ENCODE results near the gene PIRT.
"Not testable (repeated sequence)": the region's sequence is repeated elsewhere in the genome, so short reads cannot be mapped to it uniquely, and the experiment has no call there.

PIRT gene

DNA sequence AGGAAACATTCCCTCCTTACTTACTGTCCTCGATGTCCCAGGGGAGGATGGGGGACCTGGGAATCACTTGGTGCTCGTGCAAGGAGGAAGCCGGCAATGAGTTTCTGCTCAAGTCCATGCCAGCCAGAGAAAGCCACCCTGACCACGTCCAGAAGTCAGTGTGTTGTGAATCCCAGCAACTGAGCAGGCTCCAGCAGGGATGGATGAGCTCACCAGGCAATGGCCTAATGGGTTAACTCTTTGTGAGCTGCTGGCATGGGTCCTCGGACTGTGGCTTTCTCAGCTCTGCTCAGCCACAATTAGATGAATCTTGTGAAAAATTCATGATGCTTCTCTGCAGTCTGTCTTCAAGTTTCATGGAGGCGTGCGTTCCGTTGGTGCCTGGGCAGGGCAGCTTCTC, at the start of gene PIRT:
TSS of gene PIRT (minus strand) at position 167 of the 400 bp plus-strand sequence. CDS start 12,442 bp downstream, outside the sequence.
- DNase-seq: no peak

DNA sequence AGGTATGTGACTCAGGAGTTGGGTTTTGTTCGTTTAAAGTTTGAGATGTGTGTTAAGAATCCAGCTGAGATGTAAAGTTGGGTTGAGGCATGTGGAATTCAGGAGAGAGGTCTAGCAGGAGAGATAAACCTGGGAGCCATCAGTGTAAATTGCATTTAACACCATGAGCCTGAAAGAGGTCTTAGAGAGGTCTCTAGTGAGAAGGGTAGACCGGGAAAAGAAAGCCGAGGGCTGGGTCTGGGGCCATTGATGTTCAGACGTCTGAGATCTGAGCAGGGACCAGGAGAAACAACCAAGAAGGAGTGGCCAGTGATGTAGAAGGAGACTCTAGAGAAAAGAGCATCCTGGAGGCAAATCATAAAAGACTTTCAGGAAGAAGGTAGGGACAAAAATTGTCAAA, 44.1 kb upstream of the PIRT start:
- DNase-seq: no peak

DNA sequence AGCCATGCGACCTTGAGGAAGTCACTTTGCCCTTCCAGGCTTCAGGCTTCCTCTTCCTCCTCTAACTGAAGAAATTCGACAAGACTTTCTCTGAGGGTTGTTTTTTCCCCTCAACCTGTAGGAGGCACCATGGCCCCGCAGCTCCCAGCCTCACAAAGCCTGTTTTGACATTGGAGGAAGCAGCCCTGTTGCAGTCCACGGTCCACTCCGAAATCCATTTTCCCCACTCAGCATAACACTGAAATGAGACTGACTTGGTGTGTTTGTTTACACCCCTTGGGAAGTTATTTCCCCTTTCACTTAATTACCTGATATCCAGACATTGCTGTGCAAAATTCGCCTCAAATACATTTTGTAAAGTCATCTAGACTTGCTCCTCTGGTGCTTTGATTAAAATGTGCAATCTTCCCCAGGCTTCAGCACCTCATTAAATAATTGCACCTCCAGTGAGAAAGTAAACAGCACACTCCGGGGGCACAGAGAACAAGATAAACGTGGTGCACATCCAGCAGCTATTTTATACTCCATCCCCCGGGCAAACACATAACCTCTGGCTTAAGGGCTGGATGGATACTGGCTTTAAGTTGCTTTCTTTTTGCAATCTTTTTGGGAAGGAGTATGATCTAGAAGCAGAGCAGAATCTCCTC, 41.4 kb upstream of the PIRT start:
- DNase-seq: no peak

DNA sequence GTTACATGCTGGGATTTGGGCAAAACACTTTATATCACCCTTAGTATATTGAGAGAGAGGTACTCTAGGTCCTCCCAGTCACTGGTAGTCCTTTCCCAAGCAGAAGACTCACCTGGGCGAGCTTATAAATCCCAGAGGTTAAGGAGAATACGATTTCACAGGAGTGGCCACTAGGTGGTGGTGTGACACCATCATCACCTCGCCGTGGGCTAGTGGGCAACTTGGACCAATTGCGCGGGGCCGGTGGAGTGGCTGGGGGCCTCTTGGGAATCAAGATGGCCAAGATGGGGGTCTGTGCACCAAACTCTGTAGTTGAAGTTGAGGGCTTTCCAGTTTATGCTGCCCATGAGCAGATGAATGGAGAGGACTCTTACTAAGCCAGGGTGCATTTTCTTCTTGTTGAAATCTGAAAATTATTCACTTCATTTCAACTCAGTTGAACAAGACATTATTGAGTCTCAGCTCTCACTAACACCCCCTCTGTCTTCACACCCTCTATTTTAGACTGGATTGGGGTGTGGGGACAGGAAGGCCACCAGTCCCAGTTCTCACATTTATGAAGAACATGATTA, 38.2 kb upstream of the PIRT start:
- DNase-seq: peak; percentile 31

- no peak for DNase-seq
Measured at GRCh38 chr17:10875430-10875851, 37.6 kb upstream of the PIRT start.

- no peak for DNase-seq
Measured at GRCh38 chr17:10871914-10872313, 34.0 kb upstream of the PIRT start.

DNA sequence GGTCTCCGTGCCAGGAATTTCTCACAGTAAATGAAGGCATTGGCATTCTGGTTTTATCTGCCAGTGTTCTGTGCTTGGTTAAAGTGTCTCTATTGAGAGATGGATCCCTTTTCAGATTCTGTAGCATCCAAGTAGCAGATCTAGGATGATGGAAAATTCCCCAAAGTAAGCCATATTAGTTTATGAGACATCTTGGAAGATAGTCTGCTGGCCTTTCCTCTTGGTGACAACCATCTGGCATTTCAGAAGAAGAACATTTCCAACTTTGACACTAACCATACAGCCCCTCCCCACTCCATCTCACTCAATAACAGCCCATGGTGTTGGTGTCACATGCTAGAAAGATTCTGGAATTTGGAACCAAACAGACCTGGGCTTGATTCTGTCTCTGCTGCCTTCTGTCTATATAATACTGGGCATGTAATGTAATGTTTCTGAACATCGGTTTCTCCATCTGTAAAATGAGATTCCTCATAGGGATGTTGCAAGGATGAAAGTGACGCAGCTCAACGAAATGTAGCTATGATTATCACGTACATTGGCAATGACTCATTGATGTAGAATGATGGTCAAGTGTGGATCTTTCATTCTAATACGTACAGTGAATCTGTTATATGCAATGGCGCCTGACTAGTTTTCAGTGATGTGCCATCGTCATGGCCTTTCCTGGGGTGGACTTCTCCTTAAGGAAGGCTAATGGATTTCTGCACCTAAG, 32.6 kb upstream of the PIRT start:
- no peak for DNase-seq

DNA sequence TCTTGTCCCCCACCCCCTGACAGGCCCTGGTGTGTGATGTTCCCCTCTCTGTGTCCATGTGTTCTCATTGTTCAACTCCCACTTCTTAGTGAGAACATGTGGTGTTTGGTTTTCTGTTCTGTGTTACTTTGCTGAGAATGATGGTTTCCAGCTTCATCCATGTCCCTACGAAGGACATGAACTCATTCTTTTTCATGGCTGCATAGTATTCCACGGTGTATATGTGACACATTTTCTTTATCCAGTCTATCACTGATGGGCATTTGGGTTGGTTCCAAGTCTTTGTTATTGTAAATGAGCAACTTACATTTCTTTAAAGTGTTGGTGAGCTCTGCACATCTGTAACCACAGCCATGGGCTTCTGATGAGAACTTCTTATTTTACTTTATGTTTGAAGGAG, 30.9 kb upstream of the PIRT start:
- not testable (repeated sequence) for DNase-seq

- DNase-seq: no peak
Measured at GRCh38 chr17:10859051-10859450, 21.2 kb upstream of the PIRT start.

- no peak for DNase-seq
Measured at GRCh38 chr17:10857976-10858375, 20.1 kb upstream of the PIRT start.

DNA sequence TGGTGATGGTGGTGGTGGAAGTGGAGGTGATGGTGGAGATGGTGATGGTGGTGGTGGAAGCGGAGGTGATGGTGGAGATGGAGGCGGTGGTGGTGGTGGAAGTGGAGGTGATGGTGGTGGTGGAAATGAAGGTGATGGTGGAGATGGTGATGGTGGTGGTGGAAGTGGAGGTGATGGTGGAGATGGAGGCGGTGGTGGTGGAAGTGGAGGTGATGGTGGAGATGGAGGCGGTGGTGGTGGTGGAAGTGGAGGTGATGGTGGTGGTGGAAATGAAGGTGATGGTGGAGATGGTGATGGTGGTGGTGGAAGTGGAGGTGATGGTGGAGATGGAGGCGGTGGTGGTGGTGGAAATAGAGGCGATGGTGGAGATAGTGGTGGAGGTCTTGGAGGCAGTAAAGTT, 8.7 kb upstream of the PIRT start:
- DNase-seq: not testable (repeated sequence)

DNA sequence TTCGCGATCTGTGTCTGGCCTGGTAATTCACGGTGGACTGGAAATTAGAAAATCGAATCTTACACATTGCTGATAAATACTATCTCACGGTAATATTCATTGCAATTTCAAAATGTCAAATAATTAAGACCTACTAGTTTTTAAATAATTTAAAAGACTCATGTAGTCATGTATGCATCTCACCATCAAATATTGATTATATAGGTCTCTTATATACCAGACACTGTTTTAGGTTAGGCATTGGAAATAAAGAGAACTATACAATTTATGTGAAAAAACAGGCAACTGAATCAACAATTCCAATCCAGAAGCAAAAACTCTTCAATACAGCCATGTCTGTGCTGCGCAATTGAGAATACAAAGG, 7.5 kb upstream of the PIRT start:
- no peak for DNase-seq

GRCh38 chr17:10844621-10845387, 6.9 kb upstream of the PIRT start:
- DNase-seq: peak; percentile 65

- no peak for DNase-seq
Measured at GRCh38 chr17:10843811-10844210, 5.9 kb upstream of the PIRT start.

DNA sequence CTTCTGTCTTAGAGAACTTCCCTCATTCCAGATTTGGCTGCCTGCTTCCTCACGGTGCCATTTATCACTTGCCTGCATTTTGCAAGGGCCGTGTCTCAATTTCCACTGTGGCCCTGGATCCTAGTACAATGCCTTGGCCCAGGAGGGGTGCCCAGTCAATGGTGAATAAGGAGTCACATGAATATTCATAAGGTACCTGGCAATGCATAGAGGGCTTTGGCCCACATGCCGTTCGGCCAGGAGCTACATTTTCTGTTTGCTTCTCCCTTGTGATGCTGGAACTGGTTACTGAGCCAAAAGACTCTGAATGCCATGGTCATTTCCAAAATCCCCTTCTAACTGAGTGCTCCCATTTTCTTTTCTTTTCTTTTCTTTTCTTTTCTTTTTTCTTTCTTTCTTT, 4.8 kb upstream of the PIRT start:
- no peak for DNase-seq

- no peak for DNase-seq
Measured at GRCh38 chr17:10838682-10839081, 795 bp upstream of the PIRT start.

DNA sequence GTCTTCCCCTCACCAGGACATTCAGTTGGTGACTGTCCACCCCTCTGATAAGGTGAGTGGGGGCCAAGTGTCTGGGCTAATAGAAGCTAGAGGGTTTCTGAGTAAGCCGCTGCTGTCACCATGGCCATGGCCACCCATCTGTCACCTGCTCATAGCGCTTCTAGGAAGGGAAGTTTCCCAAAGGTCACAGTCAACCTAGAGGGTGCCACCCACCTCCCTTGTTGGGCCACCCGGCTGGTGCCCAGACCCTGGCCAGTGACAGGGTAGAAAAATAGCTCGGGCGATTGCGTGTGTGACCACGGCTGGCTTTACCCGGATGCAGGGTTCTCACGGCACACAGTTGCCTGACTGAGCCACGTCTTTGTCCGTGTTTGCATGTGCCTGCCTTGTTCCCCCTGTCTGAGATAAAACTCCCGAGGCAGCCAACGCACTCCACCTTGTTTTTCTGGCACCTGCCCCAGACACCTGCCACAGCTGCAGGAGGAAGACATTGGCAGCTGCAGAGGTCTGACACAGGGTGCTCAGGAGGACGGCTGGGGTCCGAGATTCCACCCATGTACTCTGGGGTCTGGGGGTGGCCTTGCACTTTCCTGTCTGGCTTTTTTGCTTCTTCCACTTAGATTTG, 809 bp downstream of the PIRT start:
- DNase-seq: no peak

- no peak for DNase-seq
Measured at GRCh38 chr17:10836145-10836544, 1.7 kb downstream of the PIRT start.

DNA sequence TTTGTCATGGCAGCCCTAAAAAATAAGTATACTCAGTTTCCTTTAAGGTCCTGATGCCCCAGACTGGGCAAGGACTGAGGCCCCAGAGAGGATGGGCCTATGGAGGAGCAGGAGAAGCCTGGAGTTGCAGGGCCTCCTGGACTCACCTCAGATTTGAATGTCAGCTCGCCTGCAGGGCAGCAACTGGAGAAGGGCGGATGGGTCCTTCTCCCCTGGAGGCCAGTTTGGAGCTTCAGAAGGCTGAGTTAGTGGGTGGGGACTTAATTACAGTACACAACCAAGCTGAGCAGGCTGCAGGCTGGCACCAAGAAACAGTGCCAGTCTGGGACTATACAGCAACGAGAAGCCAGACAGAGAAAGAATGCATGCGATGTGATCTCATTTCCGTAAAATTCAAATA, 6.2 kb downstream of the PIRT start:
- no peak for DNase-seq

GRCh38 chr17:10827898-10828552, 9.9 kb downstream of the PIRT start:
- no peak for DNase-seq

DNA sequence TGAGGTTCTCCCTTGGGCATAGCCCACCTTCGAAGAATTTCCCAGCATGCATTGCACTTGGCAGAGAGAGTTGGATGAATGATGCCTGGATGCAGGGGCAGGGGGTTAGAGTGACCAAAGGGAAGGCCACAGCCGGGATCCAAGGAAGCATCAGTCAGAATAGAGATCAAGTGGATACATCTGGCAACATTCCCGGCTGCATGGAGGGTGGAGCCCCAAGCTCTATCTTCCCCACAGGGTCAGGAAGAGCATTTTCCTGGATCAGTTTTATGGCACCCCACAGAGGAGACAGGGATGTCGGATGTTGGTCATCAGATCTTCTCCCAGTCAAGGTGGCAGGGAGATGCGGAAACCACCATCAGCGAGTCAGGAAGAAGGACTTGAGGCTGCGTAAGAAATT, 13.0 kb downstream of the PIRT start:
- no peak for DNase-seq

DNA sequence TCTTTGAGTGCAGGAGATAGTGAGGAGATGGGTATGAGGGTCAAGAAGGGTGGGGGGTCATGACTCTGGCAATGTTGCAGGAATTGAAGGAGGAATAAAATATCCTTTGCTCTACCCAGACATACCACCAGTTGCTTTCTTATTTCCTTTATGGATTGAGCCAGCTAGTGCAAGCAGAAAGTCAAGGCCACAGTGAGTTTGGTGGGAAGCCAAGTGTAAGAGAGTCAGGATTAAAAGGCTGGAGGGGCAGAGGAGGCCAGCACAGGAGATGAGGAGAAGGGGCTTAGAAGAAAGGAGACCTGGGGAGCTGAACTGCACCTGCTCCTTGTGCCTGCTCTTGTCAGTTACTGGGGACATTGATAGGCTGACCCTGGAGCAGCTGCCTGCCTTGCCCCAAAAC, 16.1 kb downstream of the PIRT start:
- DNase-seq: no peak

DNA sequence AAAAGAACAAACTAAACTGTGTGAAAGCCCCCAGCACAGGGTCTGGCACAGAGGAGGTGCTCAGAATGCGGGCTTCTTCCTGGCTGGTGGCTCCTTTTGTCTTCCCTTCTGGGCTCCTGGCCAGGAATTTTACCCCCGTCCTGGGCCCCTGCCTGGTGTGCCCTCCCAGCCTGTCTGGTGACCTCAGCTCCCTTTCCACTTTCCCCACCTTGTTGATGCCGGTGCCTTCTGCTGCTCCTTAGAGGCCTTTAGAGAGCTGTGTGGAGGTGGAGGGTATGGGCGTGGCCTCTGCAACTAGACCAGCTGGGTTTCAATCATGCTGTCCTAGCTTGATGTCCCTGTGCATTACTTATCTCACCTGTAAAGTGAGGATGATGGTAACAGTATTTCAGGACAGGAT, 16.8 kb downstream of the PIRT start:
- DNase-seq: no peak
